NK-92 treated with Interleukin-12 subunit alpha and Interleukin-12 subunit beta, amount 100 ng/mL, for 24 hours (cell line): ENCODE results near the gene FHOD1.

Source experiments
- DNase-seq: peaks from one replicate; lab custom pipeline; 2025; lab: John Stamatoyannopoulos, UW

Gene FHOD1

DNA sequence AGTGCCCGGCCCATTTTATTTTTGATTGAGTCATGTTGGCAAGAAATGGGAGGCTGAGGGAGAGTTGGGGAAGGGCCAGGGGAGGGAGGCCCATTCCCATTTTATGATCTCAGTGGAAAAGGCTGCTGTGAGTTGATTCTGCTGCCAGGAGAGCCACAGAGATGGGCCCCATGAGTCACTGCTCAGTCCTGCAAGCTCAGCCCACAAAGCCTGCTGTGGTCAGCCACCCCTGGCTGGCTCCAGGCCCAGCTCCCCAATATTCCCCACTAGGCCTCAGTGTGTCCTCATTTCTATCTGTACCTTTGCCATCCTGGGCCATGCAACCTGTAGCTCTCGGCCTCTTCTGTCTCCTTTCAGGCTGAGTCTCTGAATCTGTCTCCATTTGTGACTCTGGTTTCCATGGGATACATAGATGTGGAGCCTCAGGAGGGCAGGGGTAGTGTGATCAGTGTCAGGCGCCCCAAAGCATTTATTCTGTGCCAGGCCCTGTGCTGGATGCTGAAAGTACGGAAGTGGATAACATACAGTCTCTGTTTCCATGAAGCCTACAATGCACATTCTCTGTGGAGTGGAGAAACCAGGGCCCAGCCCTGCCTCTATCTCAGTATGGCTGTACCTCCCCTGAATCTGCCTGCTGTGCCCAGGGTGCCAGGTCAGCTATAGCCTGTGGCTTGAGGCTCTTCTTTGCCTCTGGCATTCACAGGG, 30.2 kb upstream of the FHOD1 start:
- no peak for DNase-seq

DNA sequence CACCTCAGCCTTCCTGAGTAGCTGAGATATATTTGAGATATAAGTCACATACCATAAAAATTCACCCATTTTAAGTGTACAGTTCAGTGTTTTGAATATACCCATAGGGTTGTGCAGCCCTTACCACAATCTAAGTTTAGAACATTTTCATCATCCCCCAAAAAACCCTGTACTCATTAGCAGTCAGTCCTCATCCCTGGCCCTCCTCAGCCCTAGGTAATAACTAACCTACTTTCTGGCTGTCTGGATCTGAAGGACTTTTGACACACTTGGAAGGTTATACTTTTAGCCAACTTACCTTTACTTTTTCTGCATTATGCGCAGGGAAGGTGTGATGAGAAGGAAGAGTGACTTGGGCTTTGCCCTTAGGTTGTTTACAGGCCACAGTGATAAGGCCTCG, 28.0 kb upstream of the FHOD1 start:
- DNase-seq, result no peak

DNA sequence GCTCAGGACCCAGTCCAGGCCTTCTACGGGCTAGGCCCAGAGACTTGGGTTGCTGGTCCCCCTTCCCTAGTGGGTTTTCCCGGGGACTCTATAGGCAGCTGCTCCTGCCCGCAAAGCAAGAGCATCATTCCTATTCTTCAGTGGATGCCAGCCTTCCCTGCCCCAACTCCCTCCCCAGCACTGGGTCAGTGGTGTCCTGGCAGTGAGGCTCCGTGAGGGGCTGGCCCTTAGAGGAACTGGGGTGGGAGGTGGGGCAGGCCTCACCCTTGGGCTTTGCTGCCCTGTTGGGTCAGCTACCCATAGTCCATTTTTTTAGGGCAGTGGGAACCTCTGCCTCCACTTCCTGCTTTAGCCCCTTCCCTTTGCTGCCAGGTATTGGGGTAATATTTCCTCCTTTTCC, 24.2 kb upstream of the FHOD1 start:
- no peak for DNase-seq

DNA sequence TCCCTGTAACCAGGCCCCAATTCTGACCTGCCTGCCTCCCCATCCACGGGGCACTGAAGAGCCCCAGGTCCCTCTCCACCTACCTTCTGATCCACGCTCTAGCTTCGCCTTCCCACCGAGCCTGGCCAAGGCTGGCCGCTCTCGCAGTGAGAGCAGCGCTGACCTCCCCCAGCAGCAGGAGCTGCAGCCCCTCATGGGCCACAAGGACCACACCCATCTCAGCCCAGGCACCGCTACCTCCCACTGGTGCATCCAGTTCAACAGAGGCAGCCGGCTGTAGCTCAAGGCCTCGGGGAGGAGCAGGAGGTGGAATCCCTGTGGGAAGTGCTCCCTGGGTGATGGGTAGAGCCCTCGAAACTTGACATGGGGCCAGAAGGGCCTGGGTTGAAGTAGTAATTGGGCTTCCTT, 23.7 kb upstream of the FHOD1 start:
- no peak for DNase-seq

DNA sequence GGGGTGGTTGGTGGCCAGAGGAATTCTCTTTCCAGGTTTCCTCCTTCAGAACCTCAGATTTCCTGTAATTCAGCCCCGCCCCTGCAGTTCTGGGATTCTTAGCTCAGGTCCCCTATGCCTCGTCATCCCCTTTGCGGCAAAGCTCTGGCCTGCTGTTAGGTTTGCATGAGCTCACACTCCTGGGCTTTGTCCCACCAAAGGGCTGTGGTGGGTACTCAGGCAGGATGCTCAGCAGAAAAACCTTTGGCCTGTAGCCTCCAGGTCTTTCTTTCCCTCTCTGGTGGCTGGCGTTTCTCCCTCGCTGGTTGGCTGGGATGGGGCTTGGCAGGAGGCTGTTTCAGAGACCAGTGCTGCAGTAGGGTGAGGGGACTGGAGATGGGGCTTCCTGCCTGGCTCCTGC, 22.5 kb upstream of the FHOD1 start:
- DNase-seq, result no peak

DNA sequence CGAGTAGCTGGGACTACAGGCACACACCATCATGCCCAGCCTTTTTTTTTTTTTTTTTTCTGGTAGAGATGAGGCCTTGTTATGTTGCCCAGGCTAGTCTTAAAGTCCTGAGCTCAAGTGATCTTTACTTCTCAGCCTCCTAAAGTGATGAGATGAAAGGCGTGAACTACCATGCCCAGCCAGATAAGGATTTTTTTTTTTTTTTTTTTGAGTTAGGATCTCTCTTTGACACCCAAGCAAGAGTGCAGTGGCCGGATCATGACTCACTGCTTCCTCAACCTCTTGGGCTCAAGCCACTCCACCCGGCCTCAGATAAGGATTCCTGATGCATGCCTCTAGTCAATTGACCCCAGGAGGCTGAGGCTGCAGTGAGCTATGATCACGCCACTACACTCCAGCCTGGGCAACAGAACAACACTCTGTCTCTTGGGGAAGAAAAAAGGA, 20.9 kb upstream of the FHOD1 start:
- no peak for DNase-seq

DNA sequence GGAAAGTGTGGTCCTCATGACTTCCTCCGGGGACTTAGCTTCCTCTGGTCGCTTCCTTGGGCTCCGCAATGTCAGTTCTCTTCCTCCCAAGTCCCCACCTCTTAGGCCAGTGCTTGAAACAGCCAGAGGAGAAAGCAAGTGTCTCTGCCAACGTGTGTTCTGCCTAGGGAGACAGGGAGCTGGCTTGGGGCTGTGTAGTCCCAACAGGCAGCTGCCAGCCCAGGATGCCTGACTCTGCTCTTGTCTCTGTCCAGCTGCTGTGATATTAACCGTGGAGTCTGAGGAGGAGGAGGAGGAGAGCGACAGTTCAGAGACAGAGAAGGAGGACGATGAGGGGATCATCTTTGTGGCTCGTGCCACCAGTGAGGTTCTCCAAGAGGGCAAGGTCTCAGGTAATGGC, 18.6 kb upstream of the FHOD1 start:
- no peak for DNase-seq

DNA sequence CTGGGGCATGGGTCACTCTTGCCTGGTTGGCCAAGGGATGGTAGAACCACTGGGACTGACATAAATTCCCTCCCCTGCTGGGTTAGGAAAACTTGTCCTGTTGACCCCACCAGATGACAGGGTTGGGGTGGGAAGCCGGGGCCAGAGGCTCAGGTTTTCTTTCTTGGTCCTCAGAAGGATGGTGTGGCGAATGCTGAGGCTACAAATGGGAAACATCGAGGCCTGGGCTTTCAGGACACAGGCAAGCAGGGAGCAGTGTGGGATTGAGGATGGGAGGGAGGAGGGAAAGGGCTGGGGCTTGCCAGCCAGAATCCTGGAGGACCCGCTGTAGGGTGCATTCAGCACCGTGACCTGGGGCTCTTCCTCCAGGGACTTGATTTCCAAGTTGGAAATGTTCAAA, 17.6 kb upstream of the FHOD1 start:
- no peak for DNase-seq

DNA sequence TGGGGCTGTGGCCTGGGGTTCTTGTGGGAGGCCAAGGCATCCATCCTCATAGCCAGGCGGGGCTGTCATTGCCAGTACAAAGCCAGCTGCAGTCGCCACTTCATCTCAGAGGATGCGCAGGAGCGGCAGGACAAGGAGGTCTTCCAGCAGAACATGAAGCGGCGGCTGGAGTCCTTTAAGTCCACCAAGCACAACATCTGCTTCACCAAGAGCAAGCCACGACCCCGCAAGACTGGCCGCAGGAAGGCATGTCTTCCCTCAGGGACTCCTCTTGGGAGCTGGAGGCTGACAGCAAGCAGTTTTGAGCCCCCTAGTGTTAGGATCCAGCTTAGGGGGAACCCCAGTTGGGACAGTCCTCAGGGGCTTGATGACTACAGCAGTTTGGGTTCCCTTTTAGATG, 17.0 kb upstream of the FHOD1 start:
- DNase-seq, result no peak

DNA sequence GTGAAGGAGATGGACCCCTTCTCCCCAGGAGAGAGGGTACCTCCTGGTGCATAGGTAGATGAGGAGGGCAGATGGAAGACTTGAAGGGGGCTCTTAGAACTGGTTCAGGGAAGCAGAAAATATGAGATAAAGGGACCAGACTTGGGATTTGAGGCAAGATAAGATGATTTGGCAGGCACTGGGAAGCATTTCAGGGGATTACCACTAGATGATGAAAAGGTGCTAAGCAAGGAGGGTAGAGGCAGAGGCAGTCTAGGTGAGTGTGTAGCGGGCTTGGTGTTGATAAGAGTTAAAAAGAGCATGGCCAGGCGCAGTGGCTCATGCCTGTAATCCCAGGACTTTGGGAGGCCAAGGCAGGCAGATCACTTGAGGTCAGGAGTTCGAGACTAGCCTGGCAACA, 15.9 kb upstream of the FHOD1 start:
- DNase-seq, result no peak

DNA sequence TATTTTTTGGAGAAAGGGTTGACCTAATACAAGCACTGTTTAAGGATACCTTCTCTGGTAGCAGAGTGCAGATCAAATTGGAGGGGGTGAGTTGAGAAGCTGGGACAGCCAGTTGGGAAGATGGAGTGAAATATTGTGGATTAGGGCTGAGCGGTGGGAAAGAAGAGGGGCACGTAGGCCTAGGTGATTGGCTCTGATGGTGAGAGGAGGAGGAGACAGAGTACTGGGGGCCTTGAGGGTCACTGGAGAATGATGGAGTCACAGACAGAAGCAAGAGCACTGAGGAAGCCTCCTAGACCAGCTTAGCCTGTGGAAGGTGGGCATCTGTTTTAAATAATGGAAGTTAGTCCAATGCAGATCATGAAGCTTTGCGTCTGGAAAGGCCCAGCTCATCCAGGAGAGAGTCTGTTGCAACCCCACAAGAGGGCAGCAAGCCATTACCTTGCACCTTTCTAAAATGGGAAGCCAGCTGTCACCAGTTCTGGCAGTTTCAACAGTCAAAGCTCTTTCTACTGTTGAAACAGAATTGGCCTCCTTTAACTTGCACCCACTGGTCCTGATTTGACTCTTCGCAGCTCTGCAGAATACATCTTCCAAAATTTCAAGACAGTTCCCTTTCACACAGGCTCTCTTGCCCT, 13.3 kb upstream of the FHOD1 start:
- no peak for DNase-seq

DNA sequence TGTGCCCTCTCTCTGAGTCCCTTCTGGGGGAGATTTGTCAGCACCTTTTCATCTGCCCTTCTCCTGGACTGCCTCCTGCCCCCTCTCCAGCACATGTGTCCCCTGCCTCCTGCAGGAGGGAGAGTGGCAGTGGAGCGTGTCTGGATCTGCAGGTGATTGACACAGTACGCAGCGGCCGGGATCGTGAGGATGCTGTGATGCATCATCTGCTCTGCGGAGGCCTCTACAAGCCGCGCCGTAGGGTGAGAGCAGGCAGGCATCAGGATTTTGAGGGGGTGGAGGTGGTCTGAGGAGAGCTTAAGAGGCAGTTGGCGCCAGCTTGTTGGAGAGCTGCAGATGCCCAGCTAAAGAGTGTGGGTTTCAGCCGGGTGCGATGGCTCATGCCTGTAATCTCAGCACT, 12.4 kb upstream of the FHOD1 start:
- no peak for DNase-seq

DNA sequence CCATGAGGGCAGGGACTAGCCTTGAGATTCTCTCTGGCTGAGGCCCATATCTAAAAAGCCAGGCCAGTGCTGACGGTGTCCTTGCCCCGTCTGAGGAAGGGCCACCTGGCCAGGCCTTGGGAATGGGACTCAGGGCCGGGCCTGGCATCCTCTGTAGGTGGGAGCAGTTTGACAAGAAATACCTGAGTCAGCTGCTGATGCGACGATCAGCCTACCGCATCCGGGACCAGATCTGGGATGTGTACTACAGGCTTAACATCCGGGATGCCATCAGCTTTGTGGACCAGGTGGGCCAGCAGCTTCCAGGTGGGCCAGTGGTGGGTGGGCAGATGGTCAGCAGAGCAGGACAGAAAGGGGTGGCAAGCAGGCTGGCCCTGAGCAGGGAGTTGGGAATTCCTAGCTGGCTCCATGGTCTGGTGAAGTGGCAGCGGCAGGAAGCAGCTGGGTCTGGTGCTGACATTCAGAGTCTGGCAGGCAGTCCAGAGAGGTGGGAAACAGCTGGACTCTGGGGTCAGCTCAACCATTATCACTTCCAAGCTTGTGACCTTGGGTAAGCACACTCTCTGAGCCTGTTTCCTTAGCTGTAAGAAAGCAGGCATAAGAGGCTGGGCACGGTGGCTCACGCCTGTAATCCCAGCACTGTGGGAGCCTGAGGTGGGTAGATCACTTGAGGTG, 11.0 kb upstream of the FHOD1 start:
- no peak for DNase-seq

DNA sequence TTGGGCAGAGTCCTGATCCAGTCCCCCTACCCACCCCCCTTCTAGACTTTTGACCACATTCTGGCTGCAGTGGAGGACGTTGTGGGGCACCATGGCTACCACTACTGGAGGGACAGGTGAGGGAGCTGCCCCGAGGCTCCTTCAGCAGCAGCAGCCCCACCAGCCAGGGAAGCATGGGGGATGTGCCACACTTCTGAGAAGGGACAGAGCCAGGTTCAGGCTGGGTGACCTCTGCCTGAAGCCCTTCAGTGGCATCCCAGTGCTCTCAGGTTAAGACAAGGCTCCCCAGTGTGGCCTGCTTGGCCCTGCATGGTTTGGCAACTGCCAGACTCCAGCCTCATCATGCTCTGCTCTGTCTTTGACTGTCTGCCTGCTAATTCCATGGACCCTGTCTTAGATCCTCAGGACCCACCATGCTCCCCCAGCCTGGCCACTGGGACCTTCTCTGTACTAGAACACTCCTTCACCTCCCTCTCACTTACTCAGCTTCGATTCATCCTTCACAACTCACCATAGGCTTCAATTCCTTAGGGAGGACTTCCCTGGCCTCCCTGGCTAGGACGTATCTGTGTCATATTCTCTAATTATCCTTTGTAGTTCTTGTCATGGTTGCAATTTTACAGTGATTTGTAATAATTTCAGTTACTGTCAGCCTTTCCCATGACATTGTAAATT, 10.3 kb upstream of the FHOD1 start:
- no peak for DNase-seq

DNA sequence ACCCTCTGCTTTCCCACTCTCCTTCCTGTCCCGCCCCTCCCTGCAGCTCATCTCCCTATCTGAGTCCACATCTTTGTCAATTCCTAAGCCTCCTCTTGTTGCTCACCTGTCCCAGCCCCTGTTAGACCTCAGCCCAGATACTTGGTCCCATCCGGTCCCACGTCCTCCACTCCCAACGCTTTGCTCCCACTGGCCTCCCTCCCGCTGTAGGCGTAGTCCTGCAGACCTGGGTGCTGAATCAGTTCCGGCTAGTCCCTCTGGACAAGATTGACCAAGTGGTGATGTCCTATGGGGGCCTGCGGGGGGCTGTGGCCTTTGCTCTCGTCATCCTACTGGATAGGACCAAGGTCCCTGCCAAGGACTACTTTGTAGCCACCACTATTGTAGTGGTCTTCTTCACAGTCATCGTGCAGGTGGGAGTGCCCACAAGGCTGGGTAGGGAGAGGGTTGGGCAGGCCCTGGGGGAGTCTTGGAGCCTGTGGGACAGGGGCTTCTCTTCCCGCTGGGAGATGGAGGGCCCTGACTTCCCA, 9.5 kb upstream of the FHOD1 start:
- no peak for DNase-seq

DNA sequence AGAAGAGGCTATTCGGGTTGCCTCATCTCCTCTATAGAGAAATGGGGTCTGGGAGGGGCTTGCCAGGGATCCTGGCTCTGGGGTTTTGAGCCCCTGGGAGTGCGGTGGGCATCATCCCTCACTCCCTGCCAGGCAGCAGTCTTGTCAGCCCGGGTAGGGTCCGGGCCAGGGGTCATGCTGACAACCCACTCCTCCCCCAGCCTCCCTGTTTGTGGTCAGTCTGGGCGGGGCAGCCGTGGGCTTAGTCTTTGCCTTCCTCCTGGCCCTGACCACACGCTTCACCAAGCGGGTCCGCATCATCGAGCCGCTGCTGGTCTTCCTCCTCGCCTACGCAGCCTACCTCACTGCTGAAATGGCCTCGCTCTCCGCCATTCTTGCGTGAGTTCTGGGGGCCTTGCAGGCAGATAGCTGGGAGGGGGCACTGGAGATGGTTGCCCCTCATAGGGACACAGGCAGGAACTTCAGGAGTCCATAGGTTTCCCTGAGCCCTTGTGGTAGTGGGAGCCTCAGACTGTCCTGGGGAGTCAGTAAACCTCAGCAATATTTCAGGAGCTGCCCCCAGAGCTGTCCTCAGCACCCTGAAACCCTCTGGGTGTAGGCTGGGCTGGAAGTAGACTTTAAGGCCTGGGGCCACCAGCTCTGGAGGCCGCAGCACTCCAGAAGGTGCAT, 8.4 kb upstream of the FHOD1 start:
- DNase-seq, result no peak

DNA sequence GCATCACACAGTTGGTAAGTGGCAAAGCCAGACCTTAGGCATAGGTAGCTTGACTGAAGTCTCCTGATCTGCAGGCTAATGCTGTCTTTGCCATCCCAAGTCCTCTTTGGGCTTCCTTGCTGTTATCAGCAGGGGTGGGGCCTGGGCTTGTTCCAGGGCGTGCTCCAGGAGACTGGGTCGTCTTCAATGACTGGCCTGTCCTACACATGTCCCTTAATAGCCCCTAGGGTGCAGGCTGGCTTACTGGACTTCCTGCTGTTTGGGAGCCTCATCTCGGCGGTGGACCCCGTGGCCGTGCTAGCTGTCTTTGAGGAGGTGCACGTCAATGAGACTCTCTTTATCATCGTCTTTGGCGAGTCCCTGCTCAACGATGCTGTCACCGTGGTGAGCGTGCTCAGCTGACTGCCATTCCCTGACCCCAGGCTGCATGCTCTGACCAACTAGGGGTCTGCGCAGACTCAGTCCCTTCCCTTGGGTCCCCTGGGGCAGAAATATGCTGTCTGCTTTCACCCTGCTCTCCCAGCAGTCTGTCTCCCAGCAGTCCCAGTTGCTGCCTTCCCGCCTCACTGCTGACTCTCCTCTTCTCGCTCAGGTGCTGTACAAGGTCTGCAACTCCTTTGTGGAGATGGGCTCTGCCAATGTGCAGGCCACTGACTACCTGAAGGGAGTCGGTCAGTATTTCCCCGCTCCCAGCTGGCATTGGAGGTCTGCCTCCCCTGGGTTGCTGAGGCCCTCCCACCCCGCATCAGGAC, 7.7 kb upstream of the FHOD1 start:
- no peak for DNase-seq

DNA sequence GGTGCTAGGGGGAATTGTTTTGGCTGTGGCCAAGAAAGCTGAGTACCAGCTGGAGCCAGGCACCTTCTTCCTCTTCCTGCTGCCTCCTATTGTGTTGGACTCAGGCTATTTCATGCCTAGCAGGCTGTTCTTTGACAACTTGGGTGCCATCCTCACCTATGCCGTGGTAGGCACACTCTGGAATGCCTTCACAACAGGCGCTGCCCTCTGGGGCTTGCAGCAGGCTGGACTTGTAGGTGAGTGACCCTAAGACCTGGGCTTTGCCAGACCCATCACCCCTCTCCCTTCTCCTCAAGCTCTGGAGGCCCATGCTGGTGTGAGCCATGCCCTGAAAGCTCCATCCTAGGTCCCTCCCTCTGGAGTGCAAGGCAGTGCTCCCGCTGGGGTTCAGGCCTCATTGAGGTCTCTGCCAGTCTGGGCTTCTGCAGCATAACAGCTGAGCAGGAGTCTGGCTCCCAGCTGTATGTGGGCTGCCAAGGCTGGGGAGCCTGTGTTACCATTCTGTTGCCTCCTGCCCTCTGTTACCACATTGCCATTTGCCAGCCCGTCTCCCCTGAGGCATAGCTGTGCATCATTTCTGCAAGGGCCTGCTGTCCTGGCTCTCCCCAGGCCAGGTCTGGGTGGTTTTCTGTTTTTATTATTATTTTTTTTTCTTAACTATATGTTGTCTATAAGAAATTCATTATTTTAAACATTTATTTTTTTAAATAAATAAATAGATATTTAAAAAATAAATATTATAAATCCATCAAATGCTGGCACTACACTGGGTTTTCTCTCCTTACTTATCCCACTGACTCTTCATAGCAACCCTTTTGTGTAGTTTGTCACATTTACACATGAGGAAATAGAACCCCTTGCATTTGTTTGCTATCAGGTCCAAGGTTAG, 5.6 kb upstream of the FHOD1 start:
- no peak for DNase-seq

DNA sequence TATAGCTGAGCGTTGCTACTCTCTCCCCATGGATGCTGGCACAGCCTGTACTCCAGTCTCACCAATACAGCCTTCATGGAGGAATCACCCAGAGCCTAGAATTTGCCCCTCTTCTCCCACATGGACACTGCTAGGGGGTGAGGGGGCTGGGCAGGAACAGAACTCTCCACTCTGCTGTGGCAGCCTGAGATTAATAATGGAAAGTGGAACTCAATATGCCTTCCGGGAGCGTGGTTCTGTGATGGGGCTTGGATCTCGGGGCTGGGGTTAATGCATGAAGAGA, 2.7 kb upstream of the FHOD1 start:
- no peak for DNase-seq

DNA sequence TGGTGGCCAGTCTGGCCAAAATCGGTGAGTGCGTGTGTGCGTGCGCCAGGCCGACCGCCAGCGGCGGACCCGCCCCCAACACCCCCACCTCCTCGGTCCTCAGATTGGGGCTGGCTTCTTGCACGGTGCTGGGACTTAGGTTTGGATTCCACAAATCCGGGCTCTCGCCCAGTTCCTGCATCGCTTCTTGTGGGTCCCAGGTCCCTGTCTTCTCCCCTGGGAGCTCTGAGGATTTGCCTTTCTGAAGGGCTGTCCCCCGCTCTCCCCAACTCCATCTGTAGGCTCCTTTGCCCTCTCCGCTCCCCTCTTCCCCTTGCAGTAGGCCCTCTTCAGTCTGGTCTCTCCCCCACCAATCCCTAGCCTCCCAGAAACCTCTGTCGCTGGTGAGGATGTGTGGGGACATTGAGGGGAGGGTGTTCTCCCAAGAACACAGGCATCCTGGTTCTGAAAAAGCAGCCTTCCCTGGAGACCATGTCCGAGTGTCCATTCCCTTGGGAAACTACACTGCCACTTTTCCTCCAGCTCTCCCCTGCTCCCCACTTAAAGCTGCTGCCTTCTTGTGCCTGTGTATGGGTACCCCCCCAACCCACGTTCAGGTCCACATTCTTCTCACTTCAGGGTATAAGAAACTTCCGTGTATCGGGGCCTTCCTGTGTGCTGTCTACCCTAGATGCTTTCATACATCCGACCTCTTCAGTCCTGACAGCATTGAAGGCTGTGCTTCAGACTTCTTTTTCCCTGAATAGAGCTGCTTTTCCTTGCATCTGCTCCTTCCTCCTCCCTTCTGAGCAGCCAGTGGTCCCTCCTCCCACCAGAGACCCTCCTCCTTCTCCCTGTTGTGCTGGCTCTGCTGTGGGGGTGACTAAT, 2.1 kb upstream of the FHOD1 start:
- no peak for DNase-seq
